Esophagus squamous epithelium (tissue), 5 donors: ENCODE data around the gene NPDC1. TPM values are rescaled to one million over a fixed set of nuclear protein-coding genes. Genes with fewer than 3 reads are reported as not detected.

Experiments used
- DNase-seq: peaks from one replicate; lab custom pipeline; 2025; lab: John Stamatoyannopoulos, UW
- H3K27ac ChIP-seq, 4 donors: fragments of 200-600 bp; sonication (generic); one replicate each; pipeline ENCODE4 v1.5.1; 2016 to 2019; ENCODE audit warnings: mild to moderate bottlenecking in 1 of 4
- H3K27me3 ChIP-seq, 4 donors: fragments of 200-600 bp; sonication (generic); 1 replicate in 3 of 4; 2 replicates in 1 of 4; pipeline versions ENCODE4 v1.5.1 to v1.6.0; 2017 to 2021; ENCODE audit warnings: antibody characterized with exemption in 1 of 4
- H3K36me3 ChIP-seq, 3 donors: fragments of 200-600 bp; sonication (generic); one replicate each; pipeline ENCODE4 v1.5.1; 2016 to 2019
- H3K4me1 ChIP-seq, 3 donors: fragments of 200-600 bp; sonication (generic); one replicate each; pipeline ENCODE4 v1.5.1; 2017 to 2019
- H3K4me3 ChIP-seq, 4 donors: fragments of 200-600 bp; sonication (generic); 1 replicate in 3 of 4; 2 replicates in 1 of 4; pipeline ENCODE4 v1.5.1; 2016 to 2019; ENCODE audit warnings: mild to moderate bottlenecking in 2 of 4, moderate library complexity in 1 of 4
- H3K9me3 ChIP-seq, 3 donors: fragments of 200-600 bp; sonication (generic); one replicate each; pipeline ENCODE4 v1.5.1; 2016 to 2019
- POLR2A ChIP-seq, 4 donors: fragments of 450-650 bp; IDR thresholded peaks; one replicate each; pipeline ENCODE4 v1.6.1; 2017; ENCODE audit warnings: antibody characterized with exemption in 4 of 4, mild to moderate bottlenecking in 4 of 4, moderate library complexity in 3 of 4
- WGBS, 2 donors: methylation state at CpG; one replicate each; pipeline ENCODE4 v1.1.5; 2018; 5-methylcytosine and 5-hydroxymethylcytosine counted together
- intact Hi-C: fragments of 100-400 bp; cut with DNase I; formaldehyde crosslinking; loops from one replicate; pipeline ENCODE4 v1.15.0; 2022
- total RNA-seq, 4 donors: library from RNA; depleted of rRNA; stranded (reverse); fragments of >200 nt; gene quantifications; one replicate each; pipeline ENCODE4 v1.1.0, GENCODE V29; 2016
- TF ChIP-seq, protein P1 (sequence below), 6 experiments: fragments of 450-650 bp in 4 of 6; fragments of 200-600 bp in 2 of 6; sonication (generic) in 2 of 6; IDR thresholded peaks; one replicate each; pipeline ENCODE4 v1.5.1; 2016 to 2019; ENCODE audit warnings: antibody characterized with exemption in 6 of 6, mild to moderate bottlenecking in 4 of 6, moderate library complexity in 4 of 6
- donor health status: DM: yes; HTN: yes; CAD: no.

NPDC1 gene
- total RNA-seq, 4 donors from 2014 or later, result 11.9 to 45.2 (median 20.3) TPM

GRCh38 chr9:137042751-137043727 is 2.9 kb downstream of the NPDC1 start:
- peak overlapping the region in 3 of 4 donors; percentile 48 to 76 (median 60) for H3K4me3 ChIP-seq
- peaks cover 0 to 23% (median 5%) of the 10 kb centered on the region in 3 donors for H3K36me3 ChIP-seq
- WGBS, 2 donors, result 93% methylated on average over 5 of the region's 36 CpGs; no CpG with 5 or more reads in 1 of the 2 donors
- peak overlapping the region in 3 of 4 donors; percentile 67 to 86 (median 75) for H3K27ac ChIP-seq
- intact Hi-C loops, result no loop called here
- TF ChIP-seq, protein P1, sequence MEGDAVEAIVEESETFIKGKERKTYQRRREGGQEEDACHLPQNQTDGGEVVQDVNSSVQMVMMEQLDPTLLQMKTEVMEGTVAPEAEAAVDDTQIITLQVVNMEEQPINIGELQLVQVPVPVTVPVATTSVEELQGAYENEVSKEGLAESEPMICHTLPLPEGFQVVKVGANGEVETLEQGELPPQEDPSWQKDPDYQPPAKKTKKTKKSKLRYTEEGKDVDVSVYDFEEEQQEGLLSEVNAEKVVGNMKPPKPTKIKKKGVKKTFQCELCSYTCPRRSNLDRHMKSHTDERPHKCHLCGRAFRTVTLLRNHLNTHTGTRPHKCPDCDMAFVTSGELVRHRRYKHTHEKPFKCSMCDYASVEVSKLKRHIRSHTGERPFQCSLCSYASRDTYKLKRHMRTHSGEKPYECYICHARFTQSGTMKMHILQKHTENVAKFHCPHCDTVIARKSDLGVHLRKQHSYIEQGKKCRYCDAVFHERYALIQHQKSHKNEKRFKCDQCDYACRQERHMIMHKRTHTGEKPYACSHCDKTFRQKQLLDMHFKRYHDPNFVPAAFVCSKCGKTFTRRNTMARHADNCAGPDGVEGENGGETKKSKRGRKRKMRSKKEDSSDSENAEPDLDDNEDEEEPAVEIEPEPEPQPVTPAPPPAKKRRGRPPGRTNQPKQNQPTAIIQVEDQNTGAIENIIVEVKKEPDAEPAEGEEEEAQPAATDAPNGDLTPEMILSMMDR (IDR thresholded peaks at IDR 0.05), result no peak
- peak in 1 of 4 donors; percentile 19 for TF ChIP-seq POLR2A (IDR thresholded peaks at IDR 0.05)
- DNase-seq, result no peak
- peaks cover 21 to 48% (median 27%) of the 10 kb centered on the region in 3 donors for H3K4me1 ChIP-seq
- no peaks in the 10 kb centered on the region for H3K9me3 ChIP-seq
- H3K27me3 ChIP-seq, result peaks cover 0 to 48% (median 7%) of the 10 kb centered on the region in 4 donors

DNA sequence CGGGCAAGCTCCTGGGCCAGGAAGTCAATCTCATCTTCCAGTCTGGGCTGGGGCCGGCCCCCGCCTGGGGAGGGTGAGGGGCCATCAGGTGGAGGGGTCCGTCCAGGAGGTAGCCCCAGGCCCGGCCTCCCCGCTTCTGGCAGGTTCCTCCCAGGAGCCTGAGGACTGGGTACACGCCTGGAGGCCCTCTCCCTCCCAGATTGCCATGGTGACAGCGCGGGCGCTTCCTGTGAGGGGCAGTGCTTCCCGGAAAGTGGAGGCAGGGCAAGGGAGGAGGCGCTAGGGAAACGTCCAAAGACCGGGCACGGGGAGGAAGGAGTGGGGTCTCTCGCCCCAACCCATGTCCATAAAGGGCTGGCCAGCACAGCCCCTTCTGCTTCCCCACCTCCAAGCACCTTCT is 4.9 kb downstream of the NPDC1 start:
- intact Hi-C loops, result no loop called here

GRCh38 chr9:137040568-137040967 is 5.4 kb downstream of the NPDC1 start:
- H3K4me3 ChIP-seq, result peak overlapping the region in 2 of 4 donors; percentile 10 to 28
- no CpG with 5 or more reads among the region's 23 CpGs for WGBS, 2 donors

More for the DNA sequence above, 4.9 kb downstream of the NPDC1 start:
- no peak for DNase-seq
- WGBS, 2 donors, result 22 to 71% methylated on average over 1 to 3 of the region's 16 CpGs
- peak overlapping the region in 2 of 4 donors; percentile 55 to 75 for H3K27ac ChIP-seq
- no peak for TF ChIP-seq POLR2A (IDR thresholded peaks at IDR 0.05)
- TF ChIP-seq, protein P1 (IDR thresholded peaks at IDR 0.05), result no peak
- H3K4me3 ChIP-seq, result peak overlapping the region in 2 of 4 donors; percentile 10 to 28
- H3K9me3 ChIP-seq, result no peaks in the 10 kb centered on the region
- H3K4me1 ChIP-seq, result peaks cover 17 to 38% (median 23%) of the 10 kb centered on the region in 3 donors
- H3K36me3 ChIP-seq, result peaks cover 0 to 23% (median 5%) of the 10 kb centered on the region in 3 donors
- peaks cover 0 to 31% (median 0%) of the 10 kb centered on the region in 4 donors for H3K27me3 ChIP-seq

GRCh38 chr9:137039611-137040366 is 6.2 kb downstream of the NPDC1 start:
- Histone ChIP-seq H3K4me3 (no peak overlapping the region), H3K36me3 (peaks cover 0 to 23% (median 5%) of the 10 kb centered on the region in 3 donors), H3K27ac (no peak overlapping the region), H3K9me3 (no peaks in the 10 kb centered on the region), H3K4me1 (peaks cover 17 to 35% (median 20%) of the 10 kb centered on the region in 3 donors), H3K27me3 (peaks cover 0 to 23% (median 0%) of the 10 kb centered on the region in 4 donors)
- DNase-seq, result no peak
- no peak for TF ChIP-seq POLR2A (IDR thresholded peaks at IDR 0.05)
- TF ChIP-seq, protein P1 (IDR thresholded peaks at IDR 0.05), result no peak
- intact Hi-C loops, result no loop called here
- 80 to 92% methylated on average over 8 to 16 of the region's 32 CpGs for WGBS, 2 donors

More at GRCh38 chr9:137040568-137040967, 5.4 kb downstream of the NPDC1 start:
- Histone ChIP-seq H3K9me3 (no peaks in the 10 kb centered on the region), H3K27ac (peak overlapping the region in 1 of 4 donors; percentile 30), H3K27me3 (peaks cover 0 to 30% (median 0%) of the 10 kb centered on the region in 4 donors), H3K4me1 (peaks cover 16 to 35% (median 20%) of the 10 kb centered on the region in 3 donors), H3K36me3 (peaks cover 0 to 23% (median 5%) of the 10 kb centered on the region in 3 donors)
- DNase-seq, result no peak
- TF ChIP-seq, protein P1 (IDR thresholded peaks at IDR 0.05), result no peak
- no peak for TF ChIP-seq POLR2A (IDR thresholded peaks at IDR 0.05)
- intact Hi-C loops, result no loop called here
